GM12801 (cell line): ENCODE measurements around the gene LAMB4.

Source experiments
- TF ChIP-seq, protein P1 (sequence below): IDR thresholded peaks from one replicate; pipeline ENCODE4 v1.5.1; 2011; ENCODE audit warnings: control low read depth; ENCODE audit not compliant: insufficient read length; ENCODE audit errors: extremely low read depth

The LAMB4 gene

DNA sequence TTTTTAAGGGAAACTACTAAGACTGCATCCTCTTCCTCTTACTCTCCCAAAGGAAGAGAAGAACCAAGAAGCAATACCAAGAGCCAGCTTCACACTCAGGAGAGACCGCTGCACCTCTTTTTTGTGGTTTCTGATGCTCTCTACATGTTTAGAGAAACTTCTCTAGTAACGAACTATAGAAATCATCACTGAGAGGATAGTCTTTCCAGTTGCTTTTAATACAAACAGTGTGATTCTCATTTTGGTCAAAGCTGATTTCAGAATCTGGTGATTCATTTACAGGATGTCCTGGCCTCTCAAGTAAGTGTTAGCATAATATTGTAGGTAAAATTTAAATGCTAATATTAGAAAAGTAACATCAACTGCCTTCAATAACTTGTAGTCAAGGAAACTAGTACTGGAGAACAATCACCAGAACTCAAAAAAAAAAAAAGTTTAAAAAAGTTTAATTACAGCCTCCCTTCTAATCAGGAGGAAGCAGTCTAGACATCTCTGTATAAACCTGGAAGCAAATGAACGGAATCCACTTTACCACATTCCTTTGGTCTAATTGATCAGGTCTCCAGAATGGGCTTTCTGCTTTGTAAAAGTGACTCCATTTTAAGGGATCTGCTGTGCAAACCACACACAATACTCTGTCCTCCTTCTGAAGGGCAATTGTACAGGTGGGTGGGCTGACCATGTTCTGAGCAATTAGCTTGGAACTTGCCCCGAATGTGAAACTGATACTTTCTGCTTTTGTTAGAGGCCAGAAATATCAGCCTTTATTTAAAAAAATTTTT, 130.2 kb downstream of the LAMB4 start:
- TF ChIP-seq, protein P1, sequence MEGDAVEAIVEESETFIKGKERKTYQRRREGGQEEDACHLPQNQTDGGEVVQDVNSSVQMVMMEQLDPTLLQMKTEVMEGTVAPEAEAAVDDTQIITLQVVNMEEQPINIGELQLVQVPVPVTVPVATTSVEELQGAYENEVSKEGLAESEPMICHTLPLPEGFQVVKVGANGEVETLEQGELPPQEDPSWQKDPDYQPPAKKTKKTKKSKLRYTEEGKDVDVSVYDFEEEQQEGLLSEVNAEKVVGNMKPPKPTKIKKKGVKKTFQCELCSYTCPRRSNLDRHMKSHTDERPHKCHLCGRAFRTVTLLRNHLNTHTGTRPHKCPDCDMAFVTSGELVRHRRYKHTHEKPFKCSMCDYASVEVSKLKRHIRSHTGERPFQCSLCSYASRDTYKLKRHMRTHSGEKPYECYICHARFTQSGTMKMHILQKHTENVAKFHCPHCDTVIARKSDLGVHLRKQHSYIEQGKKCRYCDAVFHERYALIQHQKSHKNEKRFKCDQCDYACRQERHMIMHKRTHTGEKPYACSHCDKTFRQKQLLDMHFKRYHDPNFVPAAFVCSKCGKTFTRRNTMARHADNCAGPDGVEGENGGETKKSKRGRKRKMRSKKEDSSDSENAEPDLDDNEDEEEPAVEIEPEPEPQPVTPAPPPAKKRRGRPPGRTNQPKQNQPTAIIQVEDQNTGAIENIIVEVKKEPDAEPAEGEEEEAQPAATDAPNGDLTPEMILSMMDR = no peak

DNA sequence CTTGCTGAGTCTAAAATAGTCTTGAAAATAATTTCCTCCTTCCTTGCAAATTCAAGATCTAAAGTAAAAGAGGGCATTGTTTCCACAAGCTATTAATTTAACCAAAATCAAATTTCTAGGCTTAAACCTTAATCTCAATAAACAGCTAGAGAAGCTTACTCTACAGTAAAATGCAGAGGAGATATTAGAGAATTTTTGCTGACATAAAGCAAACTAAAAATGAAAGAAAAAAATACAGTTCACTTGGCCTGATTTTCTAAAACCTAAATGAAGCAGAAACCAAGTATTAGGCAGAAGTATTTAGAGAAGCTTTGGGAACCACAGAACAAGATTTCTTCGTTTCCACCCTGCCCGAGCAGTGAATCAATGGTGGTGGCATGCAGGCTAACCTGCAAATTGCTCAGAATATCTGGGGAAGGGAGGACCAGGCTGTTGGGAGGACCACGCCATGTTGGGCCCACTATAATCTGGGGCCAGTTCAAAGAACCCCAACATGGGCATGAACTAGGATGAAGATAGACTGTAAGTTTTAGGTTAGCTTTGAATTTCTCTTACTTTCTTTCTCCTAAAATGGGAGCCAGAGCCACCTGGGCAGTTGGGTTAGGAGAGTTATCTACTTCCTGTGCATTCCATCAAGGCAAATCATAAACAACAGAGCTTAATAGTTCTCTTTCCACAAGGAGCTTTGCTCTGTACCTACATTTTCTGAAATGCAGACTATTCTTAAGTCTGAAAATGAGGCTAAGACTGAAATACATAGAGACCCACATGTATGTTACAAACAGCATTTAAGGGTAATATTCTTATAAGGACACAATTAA, 131.3 kb downstream of the LAMB4 start:
- TF ChIP-seq, protein P1 = no peak

DNA sequence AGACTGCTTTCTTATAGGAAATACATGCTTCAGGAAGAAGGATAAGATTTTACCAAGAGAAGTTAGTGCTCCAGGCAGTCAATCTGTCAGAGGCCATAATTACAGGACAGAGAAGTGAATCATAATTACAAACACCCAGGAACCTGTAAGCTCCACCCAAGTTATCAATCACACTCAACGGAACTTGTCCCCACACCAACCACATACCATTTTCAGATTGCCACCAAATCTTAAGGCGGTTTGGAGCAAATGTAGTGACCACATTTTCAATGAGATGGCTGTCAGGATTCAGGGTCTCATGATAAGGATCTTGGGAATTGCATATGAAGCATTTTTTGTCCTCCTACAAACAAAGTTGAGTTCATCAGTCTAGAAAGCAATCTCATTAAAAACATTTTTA, 132.0 kb downstream of the LAMB4 start:
- TF ChIP-seq, protein P1 = no peak

DNA sequence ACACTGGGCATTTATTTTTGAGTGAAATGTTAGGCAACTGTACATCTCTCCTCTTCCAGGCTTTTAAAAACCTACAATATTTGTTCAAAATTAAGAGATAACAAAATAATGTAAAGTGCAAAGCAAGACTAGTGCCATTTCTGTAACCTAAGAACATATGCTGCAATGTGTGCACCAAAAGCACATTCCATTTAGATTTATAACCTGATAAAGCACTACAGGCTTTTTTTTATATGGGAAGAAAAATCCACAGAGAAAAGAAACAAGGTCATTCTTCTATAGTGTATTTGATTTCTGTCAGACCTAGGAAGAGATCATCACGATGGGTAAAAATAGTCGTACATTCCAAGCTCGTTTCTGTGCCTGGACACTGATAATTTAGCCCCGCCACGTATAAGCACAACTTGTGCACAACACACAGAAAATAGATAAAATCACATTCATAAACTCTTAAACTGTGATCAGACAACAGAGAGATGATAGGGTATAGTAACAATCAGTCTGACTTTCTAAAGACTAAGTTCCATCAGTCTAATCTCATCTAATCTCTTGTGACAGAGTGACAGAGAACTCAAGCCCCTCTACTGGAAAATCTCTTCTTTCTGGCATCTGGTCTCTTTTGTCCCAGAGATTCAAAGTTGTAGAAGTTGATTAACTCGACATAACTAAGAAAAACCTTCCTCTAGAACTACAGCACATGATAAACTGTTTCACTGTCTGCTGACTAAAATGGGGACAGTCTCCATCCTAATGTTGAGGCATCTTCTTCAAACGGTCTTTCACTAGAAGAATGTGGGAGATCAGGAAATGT, 133.9 kb downstream of the LAMB4 start:
- TF ChIP-seq, protein P1 = no peak

DNA sequence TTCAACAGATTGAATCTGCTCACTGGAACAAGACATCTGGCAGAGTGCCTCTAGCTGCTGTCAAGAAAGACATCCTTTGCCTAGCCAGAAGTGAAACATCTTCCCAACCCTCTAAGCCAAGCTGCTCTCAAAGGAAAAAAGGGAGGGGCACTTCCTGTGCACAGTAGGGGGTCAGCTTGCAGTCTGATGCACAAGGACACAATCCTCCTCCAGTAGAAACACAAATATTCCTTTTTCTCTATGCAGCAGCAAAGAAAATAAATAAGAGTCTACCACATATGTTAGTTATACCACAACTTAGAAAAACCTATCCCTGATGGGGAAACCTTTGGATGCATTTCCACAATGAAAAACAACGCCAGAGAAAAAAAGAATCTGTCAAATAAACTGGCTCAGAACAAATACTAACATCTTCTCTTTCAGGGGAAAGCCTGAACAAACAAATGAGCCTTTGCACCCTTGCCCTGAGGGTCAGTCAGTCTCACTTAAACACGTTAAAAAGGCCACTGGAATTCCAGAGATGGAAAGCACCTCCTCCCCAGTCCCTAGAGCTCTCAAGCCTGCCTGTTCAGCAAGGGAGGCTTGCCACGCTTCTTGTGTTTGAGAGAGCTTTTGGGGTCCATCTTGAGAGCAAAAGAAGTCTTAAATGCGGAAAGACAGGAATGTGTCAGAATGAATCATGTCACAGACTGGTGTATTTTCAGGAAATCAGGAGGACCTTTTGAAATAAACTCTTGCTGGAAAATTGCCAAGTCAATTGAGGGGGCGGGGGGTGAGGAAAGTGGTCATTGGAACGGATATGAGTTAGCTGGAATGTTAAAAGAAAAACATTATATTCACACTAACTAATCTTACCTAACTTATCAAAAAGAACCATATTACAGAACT, 134.7 kb downstream of the LAMB4 start:
- TF ChIP-seq, protein P1 = no peak

DNA sequence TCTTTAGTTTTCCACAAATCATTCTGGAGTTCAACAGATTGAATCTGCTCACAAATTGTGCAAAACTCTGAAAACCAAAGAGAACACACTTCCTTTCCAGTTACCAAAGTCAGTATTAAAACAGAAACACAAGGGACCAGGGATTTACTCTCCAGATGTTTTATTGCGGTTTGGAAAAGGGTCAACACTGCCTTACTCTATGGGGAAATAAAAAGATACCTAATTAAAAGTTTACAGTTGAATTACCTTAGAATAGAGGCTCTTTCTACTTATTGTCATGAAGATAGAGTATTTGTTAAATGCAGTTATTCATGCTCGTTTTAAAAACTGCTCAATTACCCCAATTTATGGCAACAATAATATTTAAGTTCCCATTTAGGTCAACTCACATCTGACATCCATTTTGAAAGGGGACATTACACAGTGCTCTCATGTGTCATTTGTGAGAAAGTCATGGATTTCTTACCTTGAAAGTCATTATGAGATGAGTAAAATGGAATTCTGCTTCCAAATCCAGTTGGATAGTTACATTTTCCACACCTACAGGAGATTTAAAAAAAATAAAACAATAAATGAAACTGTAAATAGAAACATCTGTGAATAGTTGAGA, 135.6 kb downstream of the LAMB4 start:
- TF ChIP-seq, protein P1 = no peak
